Stomach (tissue), 9 donors: ENCODE results near the gene PSKH1. TPM values are rescaled to one million over a fixed set of nuclear protein-coding genes. Genes with fewer than 3 reads are reported as not detected.
"Not testable (repeated sequence)": the region's sequence is repeated elsewhere in the genome, so short reads cannot be mapped to it uniquely, and the experiment has no call there.

Source experiments
- DNase-seq, 2 donors: peaks; one replicate each; pipeline versions ENCODE4 v3.0.0 to v3.0.0-alpha.2; 2013 to 2019
- H3K27ac ChIP-seq, 5 donors: fragments of 200-600 bp in 4 of 5; sonication (generic) in 4 of 5; one replicate each; pipeline ENCODE4 v1.5.1; 2013 to 2019; ENCODE audit warnings: mild to moderate bottlenecking in 1 of 5, moderate library complexity in 1 of 5
- H3K27me3 ChIP-seq, 3 donors: fragments of 200-600 bp; sonication (generic); one replicate each; pipeline ENCODE4 v1.5.1; 2017 to 2019; ENCODE audit warnings: mixed run types in 1 of 3
- H3K36me3 ChIP-seq, 4 donors: fragments of 200-600 bp; sonication (generic); 1 replicate in 3 of 4; 2 replicates in 1 of 4; pipeline ENCODE4 v1.5.1; 2016 to 2019
- H3K4me1 ChIP-seq, 4 donors: fragments of 200-600 bp; sonication (generic); one replicate each; pipeline ENCODE4 v1.5.1; 2016 to 2019
- H3K4me3 ChIP-seq, 4 donors: fragments of 200-600 bp; sonication (generic) in 3 of 4; one replicate each; pipeline ENCODE4 v1.5.1; 2016 to 2019; ENCODE audit warnings: mild to moderate bottlenecking in 1 of 4
- H3K9me3 ChIP-seq, 4 donors: fragments of 200-600 bp; sonication (generic); one replicate each; pipeline ENCODE4 v1.5.1; 2016 to 2019
- EP300 ChIP-seq: sonication (generic); formaldehyde crosslinking; IDR thresholded peaks from one replicate; pipeline ENCODE4 v1.6.1; 2017; ENCODE audit warnings: antibody characterized with exemption
- POLR2A ChIP-seq, 4 donors: fragments of 450-650 bp; IDR thresholded peaks; one replicate each; pipeline ENCODE4 v1.6.1; 2016; ENCODE audit warnings: antibody characterized with exemption in 4 of 4, control low read depth in 2 of 4, mild to moderate bottlenecking in 1 of 4, moderate library complexity in 1 of 4
- POLR2AphosphoS5 ChIP-seq, 3 donors: sonication (generic); formaldehyde crosslinking; IDR thresholded peaks; one replicate each; pipeline ENCODE4 v1.6.1; 2016; ENCODE audit warnings: antibody characterized with exemption in 3 of 3
- WGBS, 5 donors: extraction: QIAGEN DNeasy Blood & Tissue Kit in 3 of 5; methylation state at CpG; one replicate each; pipeline versions ENCODE4 v1.1.5 to v1.1.7; 2013 to 2018; 5-methylcytosine and 5-hydroxymethylcytosine counted together
- intact Hi-C: fragments of 100-400 bp; cut with DNase I; formaldehyde crosslinking; loops from one replicate; pipeline ENCODE4 v1.15.1; 2023; ENCODE audit warnings: low total_unique reads
- polyA plus RNA-seq, 3 donors: library from polyadenylated mRNA; stranded (reverse); fragments of 200-250 nt; gene quantifications; one replicate each; pipeline ENCODE4 v1.2.3, GENCODE V29; 2013
- total RNA-seq, 5 donors: library from RNA; depleted of rRNA; stranded (reverse); fragments of >200 nt; gene quantifications; one replicate each; pipeline versions ENCODE4 v1.1.0 to v1.2.3, GENCODE V29; 2014 to 2016
- TF ChIP-seq, protein P1 (sequence below), 7 experiments: fragments of 450-650 bp in 4 of 7; fragments of 200-600 bp in 3 of 7; sonication (generic) in 3 of 7; IDR thresholded peaks; one replicate each; pipeline ENCODE4 v1.5.1; 2016 to 2019; ENCODE audit warnings: antibody characterized with exemption in 7 of 7, control low read depth in 2 of 7, mild to moderate bottlenecking in 1 of 7
- donor health status: healthy with polysubstance abuse.
- donor health status: Bipolar disorder and iron deficiency.
- donor health status: healthy.

Gene PSKH1
- total and polyA plus RNA-seq, 8 donors: 10.2 to 93.7 (median 22.4) TPM

DNA sequence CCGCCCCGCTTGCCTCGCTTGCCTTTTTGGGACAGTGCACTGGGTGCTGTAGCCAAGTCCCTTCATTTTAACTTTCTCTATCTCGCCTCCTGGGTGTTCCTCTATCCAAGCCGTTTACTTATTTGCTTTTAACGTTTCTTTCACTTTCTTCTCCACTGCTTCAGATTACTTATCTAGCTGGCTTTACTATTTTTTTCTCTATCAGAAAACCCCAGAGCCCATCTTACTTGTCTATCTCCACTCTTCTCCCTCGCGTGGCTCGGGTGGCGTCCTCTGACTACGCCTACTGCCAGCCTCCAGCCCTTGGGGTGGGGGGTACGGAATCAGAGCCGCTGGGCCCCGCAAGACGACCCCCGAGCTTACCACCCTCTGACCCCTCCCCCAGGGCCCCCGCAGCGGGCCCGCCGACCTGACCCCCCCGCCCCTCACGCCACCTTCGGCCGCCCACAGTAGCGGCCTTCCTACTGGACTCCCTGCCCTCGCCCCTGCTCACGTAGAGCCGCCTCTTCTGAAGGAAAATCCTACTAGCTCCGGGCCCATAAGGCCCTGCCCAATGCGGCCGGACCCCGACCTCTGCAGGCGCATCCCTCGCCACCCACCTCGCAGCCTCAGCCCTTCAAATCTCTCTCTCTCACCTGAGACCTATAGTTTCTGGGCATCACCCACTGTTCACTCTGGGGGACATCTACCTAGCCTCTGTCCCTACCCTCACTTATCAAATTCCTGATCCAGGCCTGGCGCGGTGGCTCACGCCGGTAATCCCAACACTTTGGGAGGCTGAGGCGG, 76.4 kb downstream of the PSKH1 start:
- intact Hi-C loops: no loop called here
- H3K4me1 ChIP-seq: peaks cover 29 to 43% (median 36%) of the 10 kb centered on the region in 4 donors
- peak overlapping the region; percentile 90 to 98 (median 95) for H3K27ac ChIP-seq
- 31 to 38% (median 36%) methylated on average over 40 of the region's 40 CpGs for WGBS, 5 donors
- H3K27me3 ChIP-seq: no peaks in the 10 kb centered on the region
- no peaks in the 10 kb centered on the region for H3K9me3 ChIP-seq
- peak overlapping the region; percentile 74 to 98 (median 86) for H3K4me3 ChIP-seq
- peak in 1 of 2 donors; percentile 50 for DNase-seq
- TF ChIP-seq POLR2AphosphoS5 (IDR thresholded peaks at IDR 0.05) (no peak), POLR2A (IDR thresholded peaks at IDR 0.05) (no peak), EP300 (no peak)
- TF ChIP-seq, protein P1, sequence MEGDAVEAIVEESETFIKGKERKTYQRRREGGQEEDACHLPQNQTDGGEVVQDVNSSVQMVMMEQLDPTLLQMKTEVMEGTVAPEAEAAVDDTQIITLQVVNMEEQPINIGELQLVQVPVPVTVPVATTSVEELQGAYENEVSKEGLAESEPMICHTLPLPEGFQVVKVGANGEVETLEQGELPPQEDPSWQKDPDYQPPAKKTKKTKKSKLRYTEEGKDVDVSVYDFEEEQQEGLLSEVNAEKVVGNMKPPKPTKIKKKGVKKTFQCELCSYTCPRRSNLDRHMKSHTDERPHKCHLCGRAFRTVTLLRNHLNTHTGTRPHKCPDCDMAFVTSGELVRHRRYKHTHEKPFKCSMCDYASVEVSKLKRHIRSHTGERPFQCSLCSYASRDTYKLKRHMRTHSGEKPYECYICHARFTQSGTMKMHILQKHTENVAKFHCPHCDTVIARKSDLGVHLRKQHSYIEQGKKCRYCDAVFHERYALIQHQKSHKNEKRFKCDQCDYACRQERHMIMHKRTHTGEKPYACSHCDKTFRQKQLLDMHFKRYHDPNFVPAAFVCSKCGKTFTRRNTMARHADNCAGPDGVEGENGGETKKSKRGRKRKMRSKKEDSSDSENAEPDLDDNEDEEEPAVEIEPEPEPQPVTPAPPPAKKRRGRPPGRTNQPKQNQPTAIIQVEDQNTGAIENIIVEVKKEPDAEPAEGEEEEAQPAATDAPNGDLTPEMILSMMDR (IDR thresholded peaks at IDR 0.05): no peak
- no peaks in the 10 kb centered on the region for H3K36me3 ChIP-seq

GRCh38 chr16:67971111-67971510, 78.1 kb downstream of the PSKH1 start:
- WGBS, 5 donors: 82 to 95% (median 88%) methylated on average over 9 of the region's 9 CpGs

DNA sequence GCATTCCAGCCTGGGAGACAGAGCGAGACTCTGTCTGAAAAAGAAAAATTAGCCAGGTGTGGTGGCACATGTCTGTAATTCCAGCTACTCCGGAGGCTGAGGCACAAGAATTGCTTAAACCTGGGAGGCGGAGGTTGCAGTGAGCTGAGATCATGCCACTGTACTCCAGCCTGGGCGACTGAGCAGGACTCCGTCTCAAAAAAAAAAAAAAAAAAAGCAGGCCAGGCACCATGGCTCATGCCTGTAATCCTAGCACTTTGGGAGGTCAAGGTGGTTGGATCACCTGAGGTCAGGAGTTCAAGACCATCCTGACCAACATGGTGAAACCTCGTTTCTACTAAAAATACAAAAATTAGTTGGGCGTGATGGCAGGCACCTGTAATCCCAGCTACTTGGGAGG, 79.2 kb downstream of the PSKH1 start:
- 88 to 93% (median 92%) methylated on average over 7 of the region's 7 CpGs for WGBS, 5 donors
- H3K9me3 ChIP-seq, intact Hi-C loops: not testable (repeated sequence)

More at GRCh38 chr16:67971111-67971510, 78.1 kb downstream of the PSKH1 start:
- Histone ChIP-seq H3K27me3 (no peaks in the 10 kb centered on the region), H3K9me3 (no peaks in the 10 kb centered on the region), H3K4me1 (peaks cover 15 to 28% (median 23%) of the 10 kb centered on the region in 4 donors), H3K27ac (no peak overlapping the region), H3K4me3 (no peak overlapping the region), H3K36me3 (no peaks in the 10 kb centered on the region)
- TF ChIP-seq EP300 (no peak), POLR2A (IDR thresholded peaks at IDR 0.05) (no peak), POLR2AphosphoS5 (IDR thresholded peaks at IDR 0.05) (no peak)
- TF ChIP-seq, protein P1 (IDR thresholded peaks at IDR 0.05): no peak
- intact Hi-C loops: no loop called here
- no peak for DNase-seq

GRCh38 chr16:67975321-67976105, 82.5 kb downstream of the PSKH1 start:
- WGBS, 5 donors: 48 to 69% (median 63%) methylated on average over 13 to 14 of the region's 14 CpGs
- DNase-seq: no peak
- Histone ChIP-seq H3K4me1 (no peaks in the 10 kb centered on the region), H3K36me3 (no peaks in the 10 kb centered on the region), H3K27me3 (peaks cover 0 to 8% (median 6%) of the 10 kb centered on the region in 3 donors), H3K4me3 (no peak overlapping the region), H3K27ac (no peak overlapping the region), H3K9me3 (no peaks in the 10 kb centered on the region)
- intact Hi-C loops: no loop called here
- TF ChIP-seq POLR2A (IDR thresholded peaks at IDR 0.05) (no peak), EP300 (no peak), POLR2AphosphoS5 (IDR thresholded peaks at IDR 0.05) (no peak)
- TF ChIP-seq, protein P1 (IDR thresholded peaks at IDR 0.05): no peak

More for the DNA sequence above, 79.2 kb downstream of the PSKH1 start:
- H3K4me3 ChIP-seq, H3K36me3 ChIP-seq, H3K27ac ChIP-seq, H3K27me3 ChIP-seq, DNase-seq: not testable (repeated sequence)
- peaks cover 3 to 16% (median 11%) of the 10 kb centered on the region in 4 donors for H3K4me1 ChIP-seq
